ENCODE measurements around the gene KBTBD7.

Gene KBTBD7

DNA sequence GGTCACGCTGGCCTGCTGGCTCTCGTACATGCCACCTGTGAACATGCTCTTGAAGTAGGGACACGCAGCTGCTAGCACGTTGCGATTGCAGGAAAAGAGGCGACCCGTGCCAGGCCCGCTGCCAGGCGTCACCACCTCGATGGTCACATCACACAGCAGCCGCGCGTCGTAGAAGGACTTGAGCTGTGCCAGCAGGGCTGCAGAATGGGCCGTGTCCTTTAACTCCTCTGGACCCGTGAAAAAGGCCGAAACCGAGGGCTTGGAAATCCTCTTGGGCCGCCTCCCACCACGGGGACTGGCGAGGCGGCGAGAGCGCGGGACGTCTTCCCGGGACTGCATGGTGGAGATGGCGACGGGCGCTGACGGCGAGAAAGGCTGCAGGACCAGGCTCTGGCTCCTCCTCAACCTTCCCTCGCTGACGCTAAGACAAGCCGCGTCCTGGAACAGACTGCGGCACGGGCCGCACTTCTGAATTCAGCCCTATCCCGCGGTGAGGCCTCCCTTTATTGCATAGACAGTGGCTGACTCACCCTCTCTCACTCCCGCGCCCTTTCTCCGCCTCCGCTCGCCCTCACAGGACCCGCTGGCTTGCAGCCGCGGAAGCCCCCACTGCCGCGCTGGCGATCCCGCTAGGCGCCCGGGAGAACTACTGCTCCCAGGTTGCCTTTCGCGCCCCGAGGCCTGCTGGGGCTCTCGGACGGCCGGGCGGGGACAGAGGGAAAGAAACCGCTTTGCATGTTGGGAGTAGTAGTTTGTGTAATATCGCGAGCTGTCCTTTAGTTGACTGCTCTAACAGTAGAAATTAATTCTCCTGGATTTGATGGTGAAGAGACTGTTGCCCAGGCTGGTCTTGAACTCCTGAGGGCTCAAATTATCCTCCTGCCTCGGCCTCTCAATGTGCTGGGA, at the start of gene KBTBD7:
Gene KBTBD7, minus strand, starts transcription at position 651 of the 906 bp plus-strand sequence. Its CDS starts 312 bp downstream, at position 339.
- peaks cover 31 to 44% of the 10 kb centered on the region in 2 donors for H3K4me1 Mint-ChIP-seq
- H3K36me3 Mint-ChIP-seq: peaks cover 15 to 38% of the 10 kb centered on the region in 2 donors

GRCh38 chr13:41241626-41242025, 47.3 kb upstream of the KBTBD7 start:
- Mint-ChIP-seq H3K4me1 (no peaks in the 10 kb centered on the region), H3K4me3 (no peak overlapping the region), H3K9me3 (no peaks in the 10 kb centered on the region), H3K27ac (no peak overlapping the region), H3K36me3 (peaks cover 5 to 23% of the 10 kb centered on the region in 2 donors), H3K27me3 (no peaks in the 10 kb centered on the region)
- DNase-seq (no peak), ATAC-seq (replicated peaks) (no peak)

More for the DNA sequence above, at the start of gene KBTBD7:
- H3K4me3 Mint-ChIP-seq: peak within 1 kb of the TSS; percentile 93 to 96
- H3K27ac Mint-ChIP-seq: peak within 1 kb of the TSS; percentile 95
- peaks cover 0 to 9% of the 10 kb centered on the region in 2 donors for H3K9me3 Mint-ChIP-seq
- DNase-seq (peak; percentile 94), ATAC-seq (replicated peaks) (peak; percentile 96)
- H3K27me3 Mint-ChIP-seq: no peaks in the 10 kb centered on the region

DNA sequence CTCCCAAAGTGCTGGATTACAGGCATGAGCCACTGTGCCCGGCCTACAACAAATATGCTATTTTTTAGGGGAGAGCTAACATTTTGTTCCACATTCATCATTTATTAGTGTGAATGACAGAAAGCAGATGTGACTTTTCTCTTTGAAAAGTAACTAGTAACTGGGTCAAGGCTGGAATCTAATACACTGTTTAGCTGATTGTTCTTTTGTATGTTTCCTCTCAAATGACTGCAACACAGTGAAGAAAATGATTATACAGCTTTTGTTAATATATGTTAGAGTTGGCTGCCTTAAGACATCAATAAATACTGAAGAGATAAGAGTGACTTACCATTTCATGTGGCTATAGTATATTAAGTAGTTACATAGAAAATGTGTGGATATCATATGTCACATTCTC, 42.0 kb upstream of the KBTBD7 start:
- Mint-ChIP-seq H3K27ac (no peak overlapping the region), H3K4me1 (peaks cover 10 to 20% of the 10 kb centered on the region in 2 donors), H3K27me3 (no peaks in the 10 kb centered on the region), H3K36me3 (peaks cover 21 to 43% of the 10 kb centered on the region in 2 donors), H3K9me3 (no peaks in the 10 kb centered on the region), H3K4me3 (no peak overlapping the region)
- ATAC-seq (replicated peaks) (no peak), DNase-seq (no peak)

- ATAC-seq (replicated peaks) (no peak), DNase-seq (no peak)
- Mint-ChIP-seq H3K27ac (no peak overlapping the region), H3K9me3 (no peaks in the 10 kb centered on the region), H3K36me3 (peaks cover 34 to 58% of the 10 kb centered on the region in 2 donors), H3K27me3 (no peaks in the 10 kb centered on the region), H3K4me1 (peaks cover 10 to 20% of the 10 kb centered on the region in 2 donors), H3K4me3 (no peak overlapping the region)
Measured at GRCh38 chr13:41232578-41233480, 38.5 kb upstream of the KBTBD7 start.

- no peaks in the 10 kb centered on the region for H3K27me3 Mint-ChIP-seq
- H3K4me3 Mint-ChIP-seq: no peak overlapping the region
- ATAC-seq (replicated peaks) (no peak), DNase-seq (no peak)
- no peaks in the 10 kb centered on the region for H3K9me3 Mint-ChIP-seq
- peaks cover 10 to 20% of the 10 kb centered on the region in 2 donors for H3K4me1 Mint-ChIP-seq
- H3K27ac Mint-ChIP-seq: peak overlapping the region; percentile 80
- H3K36me3 Mint-ChIP-seq: peaks cover 34 to 60% of the 10 kb centered on the region in 2 donors
Measured at GRCh38 chr13:41231786-41232185, 37.4 kb upstream of the KBTBD7 start.

- DNase-seq (no peak), ATAC-seq (replicated peaks) (no peak)
- H3K27ac Mint-ChIP-seq: no peak overlapping the region
- no peak overlapping the region for H3K4me3 Mint-ChIP-seq
- peaks cover 10 to 20% of the 10 kb centered on the region in 2 donors for H3K4me1 Mint-ChIP-seq
- no peaks in the 10 kb centered on the region for H3K9me3 Mint-ChIP-seq
- peaks cover 38 to 58% of the 10 kb centered on the region in 2 donors for H3K36me3 Mint-ChIP-seq
- no peaks in the 10 kb centered on the region for H3K27me3 Mint-ChIP-seq
Measured at GRCh38 chr13:41231025-41231677, 36.8 kb upstream of the KBTBD7 start.

GRCh38 chr13:41229356-41229755, 35.0 kb upstream of the KBTBD7 start:
- Mint-ChIP-seq H3K4me3 (no peak overlapping the region), H3K36me3 (peaks cover 32 to 46% of the 10 kb centered on the region in 2 donors), H3K4me1 (peaks cover 10 to 20% of the 10 kb centered on the region in 2 donors), H3K9me3 (no peaks in the 10 kb centered on the region), H3K27me3 (no peaks in the 10 kb centered on the region), H3K27ac (no peak overlapping the region)
- no peak for ATAC-seq (replicated peaks)
- no peak for DNase-seq

- no peak for ATAC-seq (replicated peaks)
- H3K27ac Mint-ChIP-seq: no peak overlapping the region
- DNase-seq: no peak
- H3K9me3 Mint-ChIP-seq: no peaks in the 10 kb centered on the region
- no peaks in the 10 kb centered on the region for H3K27me3 Mint-ChIP-seq
- no peaks in the 10 kb centered on the region for H3K4me1 Mint-ChIP-seq
- H3K36me3 Mint-ChIP-seq: peaks cover 24 to 34% of the 10 kb centered on the region in 2 donors
- no peak overlapping the region for H3K4me3 Mint-ChIP-seq
Measured at GRCh38 chr13:41224113-41225110, 30.0 kb upstream of the KBTBD7 start.

DNA sequence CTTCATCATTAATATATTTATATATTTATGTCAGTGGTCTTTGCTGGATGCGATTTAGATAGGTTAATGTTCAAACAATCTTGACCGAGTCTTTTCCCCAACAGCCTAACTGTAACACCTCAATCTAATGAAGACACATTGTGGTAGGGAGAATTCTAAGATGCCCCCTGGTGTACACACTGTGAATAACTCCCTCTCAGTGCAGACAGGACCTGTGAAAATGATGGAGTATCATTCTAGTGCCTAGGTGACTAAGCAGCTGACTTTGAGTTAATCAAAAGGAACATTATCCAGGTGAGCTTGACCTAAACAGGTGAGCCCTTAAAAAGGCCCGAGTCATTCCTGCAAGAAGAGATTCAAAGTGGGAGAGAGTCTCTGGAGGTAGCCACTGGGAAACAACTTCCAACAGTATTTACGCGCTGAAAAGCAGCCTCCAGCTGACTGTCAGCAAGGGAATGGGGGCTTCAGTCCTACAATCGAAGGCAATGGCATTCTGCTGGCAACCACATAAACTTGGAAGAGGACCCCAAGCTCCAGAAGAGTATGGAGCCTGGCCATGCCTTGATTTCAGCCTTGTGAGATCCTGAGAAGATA, 28.0 kb upstream of the KBTBD7 start:
- H3K4me1 Mint-ChIP-seq: no peaks in the 10 kb centered on the region
- H3K36me3 Mint-ChIP-seq: peaks cover 19 to 26% of the 10 kb centered on the region in 2 donors
- H3K27me3 Mint-ChIP-seq: no peaks in the 10 kb centered on the region
- no peak overlapping the region for H3K4me3 Mint-ChIP-seq
- ATAC-seq (replicated peaks): peak; percentile 87 to 91
- H3K9me3 Mint-ChIP-seq: no peaks in the 10 kb centered on the region
- no peak overlapping the region for H3K27ac Mint-ChIP-seq
- DNase-seq: peak; percentile 43

DNA sequence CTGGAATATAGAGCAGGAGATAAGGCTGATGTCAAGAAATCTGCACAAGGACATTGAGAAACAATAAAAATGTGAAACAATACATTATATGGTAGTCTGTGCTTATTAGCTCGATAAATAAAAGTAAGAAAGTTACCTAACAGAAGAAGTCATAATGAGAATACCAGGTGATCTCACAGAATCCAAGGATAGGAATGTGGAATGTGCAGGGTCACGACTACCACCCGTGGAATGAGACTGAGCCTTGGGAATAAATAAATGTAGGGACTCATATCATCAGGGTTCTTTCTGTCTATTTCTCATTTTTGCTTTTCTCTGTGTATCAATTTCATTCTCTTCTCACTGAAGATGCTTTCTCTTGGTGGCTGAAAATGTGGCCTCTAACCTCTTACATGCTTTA, 26.0 kb upstream of the KBTBD7 start:
- Mint-ChIP-seq H3K27ac (no peak overlapping the region), H3K9me3 (no peaks in the 10 kb centered on the region), H3K4me3 (no peak overlapping the region), H3K4me1 (no peaks in the 10 kb centered on the region), H3K36me3 (peaks cover 13 to 22% of the 10 kb centered on the region in 2 donors), H3K27me3 (no peaks in the 10 kb centered on the region)
- ATAC-seq (replicated peaks): no peak
- DNase-seq: no peak

GRCh38 chr13:41216160-41216559, 21.8 kb upstream of the KBTBD7 start:
- H3K9me3 Mint-ChIP-seq: peaks cover 6 to 8% of the 10 kb centered on the region in 2 donors
- H3K4me1 Mint-ChIP-seq: peaks cover 0 to 2% of the 10 kb centered on the region in 2 donors
- H3K4me3 Mint-ChIP-seq: no peak overlapping the region
- no peak overlapping the region for H3K27ac Mint-ChIP-seq
- H3K36me3 Mint-ChIP-seq: peaks cover 18 to 40% of the 10 kb centered on the region in 2 donors
- ATAC-seq (replicated peaks): no peak
- no peaks in the 10 kb centered on the region for H3K27me3 Mint-ChIP-seq
- DNase-seq: no peak

DNA sequence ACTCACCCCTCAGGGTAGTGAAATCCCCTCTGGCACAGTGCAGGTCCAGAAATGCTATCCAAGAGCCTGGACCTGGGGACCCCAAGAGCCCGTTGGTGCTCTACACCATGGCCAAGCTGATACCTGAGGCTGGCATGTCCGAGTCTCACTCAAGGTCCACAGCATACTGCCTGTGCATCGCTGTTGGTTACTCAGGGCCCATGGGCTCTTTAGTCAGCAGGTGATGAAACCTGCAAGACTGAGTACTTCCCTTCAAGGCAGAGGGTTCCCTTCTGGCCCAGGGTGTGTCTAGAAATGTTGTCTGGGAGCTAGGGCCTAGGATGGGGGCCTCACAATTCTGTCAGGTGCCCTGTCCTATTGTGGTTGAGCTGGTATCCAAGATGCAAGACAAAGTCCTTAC, 19.6 kb upstream of the KBTBD7 start:
- H3K36me3 Mint-ChIP-seq: peaks cover 14 to 39% of the 10 kb centered on the region in 2 donors
- ATAC-seq (replicated peaks) (no peak), DNase-seq (no peak)
- no peaks in the 10 kb centered on the region for H3K27me3 Mint-ChIP-seq
- no peak overlapping the region for H3K27ac Mint-ChIP-seq
- H3K4me3 Mint-ChIP-seq: no peak overlapping the region
- peaks cover 0 to 2% of the 10 kb centered on the region in 2 donors for H3K4me1 Mint-ChIP-seq
- H3K9me3 Mint-ChIP-seq: peaks cover 8 to 10% of the 10 kb centered on the region in 2 donors

DNA sequence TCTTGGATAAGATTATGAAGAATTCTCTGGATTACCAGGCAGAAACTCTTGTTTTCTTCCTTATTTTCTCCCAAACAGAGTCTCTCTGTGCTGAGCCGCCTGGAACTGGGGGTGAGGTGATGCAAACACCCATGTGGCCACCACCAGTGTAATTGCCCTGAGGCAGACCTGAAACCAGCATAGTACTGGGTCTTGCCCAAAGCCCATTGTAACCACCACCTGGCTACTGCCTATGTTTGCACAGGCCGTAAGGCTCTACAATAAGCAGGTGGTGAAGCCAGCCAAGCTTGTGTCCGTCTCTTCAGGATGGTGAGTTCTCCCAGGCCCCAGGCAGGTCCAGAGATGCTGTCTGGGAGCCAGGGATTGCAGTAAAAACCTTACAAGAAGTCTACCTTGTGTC, 18.9 kb upstream of the KBTBD7 start:
- Mint-ChIP-seq H3K4me1 (peaks cover 0 to 2% of the 10 kb centered on the region in 2 donors), H3K36me3 (peaks cover 14 to 39% of the 10 kb centered on the region in 2 donors), H3K27ac (peak overlapping the region; percentile 62), H3K27me3 (no peaks in the 10 kb centered on the region), H3K9me3 (peaks cover 8 to 10% of the 10 kb centered on the region in 2 donors), H3K4me3 (no peak overlapping the region)
- ATAC-seq (replicated peaks): no peak
- DNase-seq: no peak
